WTC11 (cell line): Measurements from ENCODE around the gene CLN5. TPM values are rescaled to one million over a fixed set of nuclear protein-coding genes. Genes with fewer than 3 reads are reported as not detected.

ENCODE experiments used
- ATAC-seq: fragments of 200-7000 bp; cut with Tn5 transposase; 2 replicates; pipeline ENCODE4 v1.10.0; 2021; ENCODE audit warnings: mild to moderate bottlenecking, moderate library complexity
- CTCF ChIA-PET: fragments of 300-600 bp; sonication (Branson Sonifier 250); formaldehyde crosslinking; loops from one replicate; lab custom pipeline; 2021; ENCODE audit warnings: antibody characterized with exemption; lab: Charles Lee
- POLR2A ChIA-PET: fragments of 350-600 bp; sonication (Branson Sonifier 250); formaldehyde crosslinking; loops from one replicate; lab custom pipeline; 2021; ENCODE audit warnings: antibody characterized with exemption; lab: Charles Lee
- DNase-seq: peaks from one replicate; pipeline ENCODE4 v3.0.0; 2021; ENCODE audit warnings: low spot score
- H3K27ac Mint-ChIP-seq: 2 replicates; pipeline ENCODE4 v1.8.0; 2021; ENCODE audit warnings: mixed read lengths
- H3K27me3 Mint-ChIP-seq: 2 replicates; pipeline ENCODE4 v1.8.0; 2021; ENCODE audit warnings: low read depth, mild to moderate bottlenecking, moderate library complexity, mixed read lengths
- H3K36me3 Mint-ChIP-seq: 2 replicates; pipeline ENCODE4 v1.8.0; 2021; ENCODE audit warnings: mixed read lengths
- H3K4me1 Mint-ChIP-seq: 2 replicates; pipeline ENCODE4 v1.8.0; 2022; ENCODE audit warnings: mixed read lengths
- H3K4me3 Mint-ChIP-seq: 2 replicates; pipeline ENCODE4 v1.8.0; 2021; ENCODE audit warnings: mild to moderate bottlenecking, moderate library complexity, mixed read lengths
- H3K9me3 Mint-ChIP-seq: 2 replicates; pipeline ENCODE4 v1.8.0; 2021; ENCODE audit warnings: mixed read lengths
- AFF4 ChIP-seq: sonication (generic); formaldehyde crosslinking; IDR thresholded peaks from 2 replicates; pipeline ENCODE4 v1.8.1; 2023; ENCODE audit warnings: mild to moderate bottlenecking, missing genetic modification reagents, borderline replicate concordance
- CDX4 ChIP-seq: fragments of 250-450 bp; sonication (Bioruptor Pico); IDR thresholded peaks from 2 replicates; pipeline ENCODE4 v1.9.0; 2021; ENCODE audit warnings: moderate library complexity, mild to moderate bottlenecking, inconsistent platforms, borderline replicate concordance
- E2F5 ChIP-seq: sonication (generic); formaldehyde crosslinking; IDR thresholded peaks from 2 replicates; pipeline ENCODE4 v1.8.1; 2022; ENCODE audit warnings: mild to moderate bottlenecking, moderate library complexity, missing genetic modification reagents
- FOXJ3 ChIP-seq: sonication (generic); formaldehyde crosslinking; IDR thresholded peaks from 2 replicates; pipeline ENCODE4 v1.9.0; 2021; ENCODE audit warnings: missing genetic modification reagents, mild to moderate bottlenecking, borderline replicate concordance
- GRHL2 ChIP-seq: fragments of 250-450 bp; sonication (Bioruptor Pico); IDR thresholded peaks from 2 replicates; pipeline ENCODE4 v1.8.0; 2022; ENCODE audit warnings: mild to moderate bottlenecking, moderate library complexity; ENCODE audit not compliant: insufficient replicate concordance, severe bottlenecking
- KAT7 ChIP-seq: sonication (generic); formaldehyde crosslinking; IDR thresholded peaks from 2 replicates; pipeline ENCODE4 v1.8.1; 2023; ENCODE audit warnings: missing genetic modification reagents, mild to moderate bottlenecking, borderline replicate concordance
- TP53 ChIP-seq: sonication (generic); formaldehyde crosslinking; IDR thresholded peaks from 2 replicates; pipeline ENCODE4 v1.8.1; 2023; ENCODE audit warnings: mild to moderate bottlenecking, missing genetic modification reagents
- ZNF232 ChIP-seq: sonication (generic); formaldehyde crosslinking; IDR thresholded peaks from 2 replicates; pipeline ENCODE4 v1.8.0; 2022; ENCODE audit warnings: mild to moderate bottlenecking, missing genetic modification reagents
- ZNF263 ChIP-seq: sonication (generic); formaldehyde crosslinking; IDR thresholded peaks from 2 replicates; pipeline ENCODE4 v1.8.1; 2022; ENCODE audit warnings: low read depth, mild to moderate bottlenecking, moderate library complexity, missing genetic modification reagents
- ZNF512 ChIP-seq: sonication (generic); formaldehyde crosslinking; IDR thresholded peaks from 2 replicates; pipeline ENCODE4 v1.8.1; 2022; ENCODE audit warnings: missing genetic modification reagents, borderline replicate concordance
- ZNF532 ChIP-seq: fragments of 250-450 bp; sonication (Bioruptor Pico); IDR thresholded peaks from 2 replicates; pipeline ENCODE4 v1.9.0; 2021; ENCODE audit warnings: mild to moderate bottlenecking, borderline replicate concordance
- total RNA-seq: library from RNA; stranded (reverse); gene quantifications from 3 replicates; pipeline ENCODE4 v1.2.3, GENCODE V29; 2021

CLN5 gene
- total RNA-seq, 1 experiment from 2014 or later: 9.2 TPM

- peaks cover 64% of the 10 kb centered on the region for H3K36me3 Mint-ChIP-seq
- no peak for TF ChIP-seq FOXJ3 (CRISPR knock-in tag)
- TF ChIP-seq TP53 (CRISPR knock-in tag): no peak
- no peak for TF ChIP-seq ZNF263
- no peak for TF ChIP-seq ZNF532
- no peak for TF ChIP-seq ZNF232 (CRISPR knock-in tag)
- no peak for TF ChIP-seq AFF4
- TF ChIP-seq ZNF512 (CRISPR knock-in tag): no peak
- TF ChIP-seq CDX4 (CRISPR knock-in tag): no peak
- no peak for TF ChIP-seq E2F5 (CRISPR knock-in tag)
- TF ChIP-seq GRHL2 (CRISPR knock-in tag): no peak
- TF ChIP-seq KAT7 (CRISPR knock-in tag): no peak
- H3K27ac Mint-ChIP-seq: no peak overlapping the region
- ChIA-PET POLR2A (no interaction called here), CTCF (interaction anchor here (0.5 kb wide), 1 partner anchor 13 kb away, joined by 4 read pairs; the partner anchor contains the start of gene FBXL3)
- H3K9me3 Mint-ChIP-seq: no peaks in the 10 kb centered on the region
- DNase-seq (no peak), ATAC-seq (no peak)
- no peaks in the 10 kb centered on the region for H3K27me3 Mint-ChIP-seq
- no peaks in the 10 kb centered on the region for H3K4me1 Mint-ChIP-seq
- H3K4me3 Mint-ChIP-seq: no peak overlapping the region
Observed at GRCh38 chr13:77013853-77014542, 22.1 kb downstream of the CLN5 start.
